SU-DHL-6 (cell line): Measurements from ENCODE around the gene PRXL2B.

Source experiments
- H2AFZ ChIP-seq: fragments of 200-600 bp; sonication (generic); 2 replicates; pipeline ENCODE4 v1.6.1; 2014; ENCODE audit warnings: low read depth, mild to moderate bottlenecking, moderate library complexity, mixed read lengths, antibody characterized with exemption, low read length; ENCODE audit not compliant: severe bottlenecking
- H3F3A ChIP-seq: fragments of 200-600 bp; shearing (Covaris generic); 2 replicates; pipeline ENCODE4 v1.6.0; 2016; ENCODE audit warnings: antibody characterized with exemption, mild to moderate bottlenecking; ENCODE audit not compliant: insufficient read depth
- H3K27ac ChIP-seq: fragments of 200-600 bp; sonication (generic); 2 replicates; pipeline ENCODE4 v1.5.1; 2016; ENCODE audit warnings: low read depth, mild to moderate bottlenecking, low read length, moderate library complexity, mixed read lengths
- H3K27me3 ChIP-seq: fragments of 200-600 bp; sonication (generic), shearing (Covaris generic); 2 replicates; pipeline ENCODE4 v1.6.0; 2014; ENCODE audit warnings: mild to moderate bottlenecking, low read length
- H3K36me3 ChIP-seq: fragments of 200-600 bp; sonication (generic); 2 replicates; pipeline ENCODE4 v1.6.1; 2014; ENCODE audit warnings: mild to moderate bottlenecking, low read length, mixed read lengths
- H3K4me2 ChIP-seq: fragments of 300-600, 200-600 bp; shearing (Covaris generic), sonication (generic); 2 replicates; pipeline ENCODE4 v1.6.0; 2014; ENCODE audit warnings: low read length, low read depth, mild to moderate bottlenecking; ENCODE audit not compliant: poor library complexity, severe bottlenecking
- H3K4me3 ChIP-seq: fragments of 200-600 bp; sonication (generic); 2 replicates; pipeline ENCODE4 v1.5.1; 2014; ENCODE audit warnings: antibody characterized with exemption, low read length, mild to moderate bottlenecking, mixed read lengths; ENCODE audit not compliant: insufficient read depth, poor library complexity, severe bottlenecking
- H3K79me2 ChIP-seq: fragments of 200-600 bp; sonication (generic); 2 replicates; pipeline ENCODE4 v1.6.1; 2014; ENCODE audit warnings: mild to moderate bottlenecking, low read length, moderate library complexity; ENCODE audit not compliant: insufficient read depth
- H3K9ac ChIP-seq: fragments of 200-600 bp; sonication (generic); 2 replicates; pipeline ENCODE4 v1.7.0; 2014; ENCODE audit warnings: mild to moderate bottlenecking, low read length
- H3K9me2 ChIP-seq: fragments of 200-600 bp; sonication (generic); replicated peaks from 2 replicates; pipeline ENCODE4 v1.6.1; 2014; ENCODE audit warnings: low read length; ENCODE audit not compliant: insufficient read depth
- H3K9me3 ChIP-seq: fragments of 200-600 bp; sonication (generic); 2 replicates; pipeline ENCODE4 v1.6.1; 2014; ENCODE audit warnings: low read length, mixed read lengths; ENCODE audit not compliant: insufficient read depth
- H4K20me1 ChIP-seq: fragments of 200-600 bp; sonication (generic); 2 replicates; pipeline ENCODE4 v1.6.1; 2014; ENCODE audit warnings: low read depth, mild to moderate bottlenecking, antibody characterized with exemption, low read length, moderate library complexity, mixed read lengths
- CTCF ChIP-seq: fragments of 200-600 bp; sonication (generic); IDR thresholded peaks from one replicate; pipeline ENCODE4 v1.5.1; 2017; ENCODE audit warnings: antibody characterized with exemption, mild to moderate bottlenecking, low read length, moderate library complexity; ENCODE audit not compliant: insufficient read depth, poor library complexity, severe bottlenecking
- EZH2phosphoT487 ChIP-seq: fragments of 200-600 bp; sonication (generic), shearing (Covaris generic); conservative IDR thresholded peaks from 2 replicates; pipeline ENCODE4 v1.6.1; 2018; ENCODE audit warnings: mild to moderate bottlenecking, antibody characterized with exemption, low read length, moderate library complexity, mixed read lengths

Gene PRXL2B

DNA sequence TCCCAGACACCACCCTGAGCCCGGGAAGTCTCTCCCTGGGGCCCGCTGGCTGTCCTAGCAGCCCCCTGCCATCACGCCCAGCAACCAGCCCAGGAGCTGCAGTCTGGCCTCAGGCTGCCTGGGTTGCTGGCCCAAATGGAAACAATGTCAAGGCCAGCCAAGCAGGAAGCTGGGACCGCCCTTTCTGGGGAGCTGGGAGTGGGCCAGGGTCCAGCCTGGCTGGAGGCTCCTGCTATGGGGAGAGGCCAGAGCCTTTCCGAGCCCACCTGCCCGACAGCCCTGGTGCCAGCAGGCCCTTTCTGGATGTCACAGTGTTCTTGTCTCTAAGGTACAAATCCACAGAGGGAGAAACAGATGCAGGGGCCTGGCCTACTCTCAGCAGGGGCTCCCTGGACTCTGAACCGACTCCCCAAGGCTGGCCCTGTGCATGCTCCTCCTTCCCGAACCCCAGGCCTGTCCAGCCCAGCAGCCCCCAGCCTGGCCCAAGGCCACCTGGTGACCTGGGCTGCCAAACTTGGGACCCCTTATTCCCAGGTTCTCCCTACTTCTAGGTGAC, 47.4 kb downstream of the PRXL2B start:
- no peak overlapping the region for H2AFZ ChIP-seq
- peaks cover 4% of the 10 kb centered on the region; the same call in 1 of the 2 replicates for H3K9me3 ChIP-seq
- no peaks in the 10 kb centered on the region for H3K79me2 ChIP-seq
- no peak overlapping the region for H3K4me3 ChIP-seq
- no peaks in the 10 kb centered on the region for H3K27me3 ChIP-seq
- H3K36me3 ChIP-seq = no peaks in the 10 kb centered on the region
- H3F3A ChIP-seq = no peaks in the 10 kb centered on the region
- no peaks in the 10 kb centered on the region for H3K9me2 ChIP-seq
- no peak overlapping the region for H3K9ac ChIP-seq
- H4K20me1 ChIP-seq = no peaks in the 10 kb centered on the region
- H3K27ac ChIP-seq = no peak overlapping the region
- H3K4me2 ChIP-seq = no peak overlapping the region
- no peak for TF ChIP-seq EZH2phosphoT487
- no peak for TF ChIP-seq CTCF

DNA sequence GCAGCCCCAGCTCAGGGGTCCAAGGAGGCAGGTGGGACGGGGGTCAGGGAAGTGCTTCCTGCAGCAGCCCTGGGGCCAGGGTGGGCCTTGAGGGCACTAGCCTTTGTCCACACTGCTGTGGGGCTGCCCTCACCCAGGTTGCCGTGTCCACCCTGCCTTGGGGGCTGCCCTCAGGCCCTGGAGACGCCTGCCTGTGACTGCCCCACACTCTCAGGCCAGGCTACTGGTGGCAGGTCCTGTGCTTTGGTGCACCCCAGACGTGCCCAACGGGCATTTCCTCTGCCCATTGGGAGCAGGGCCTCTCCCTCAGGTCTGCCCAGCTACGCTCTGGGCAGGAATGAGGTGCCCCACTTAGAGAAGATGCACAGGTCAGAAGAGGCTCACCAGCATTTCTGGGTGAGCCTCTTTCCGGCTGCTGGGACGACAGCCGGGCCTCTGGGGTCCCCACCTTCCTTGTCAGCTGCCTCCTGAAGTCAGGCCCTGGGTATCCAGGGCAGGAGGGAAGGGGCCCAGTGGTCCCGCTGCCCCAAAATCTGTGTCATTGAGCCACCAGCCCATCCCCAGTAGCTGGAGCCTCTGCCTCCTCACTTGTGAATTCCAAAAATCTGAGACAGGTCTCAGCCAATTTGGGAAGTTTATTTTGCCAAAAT, 48.9 kb downstream of the PRXL2B start:
- H3K9ac ChIP-seq = no peak overlapping the region
- H3K9me2 ChIP-seq = no peaks in the 10 kb centered on the region
- no peak for TF ChIP-seq CTCF
- TF ChIP-seq EZH2phosphoT487 = no peak
- no peaks in the 10 kb centered on the region for H3K79me2 ChIP-seq
- no peaks in the 10 kb centered on the region for H3F3A ChIP-seq
- H3K27me3 ChIP-seq = no peaks in the 10 kb centered on the region
- H4K20me1 ChIP-seq = no peaks in the 10 kb centered on the region
- H3K27ac ChIP-seq = no peak overlapping the region
- H3K9me3 ChIP-seq = peaks cover 4% of the 10 kb centered on the region; the same call in 1 of the 2 replicates
- no peak overlapping the region for H2AFZ ChIP-seq
- H3K36me3 ChIP-seq = no peaks in the 10 kb centered on the region
- no peak overlapping the region for H3K4me3 ChIP-seq
- H3K4me2 ChIP-seq = no peak overlapping the region

- Histone ChIP-seq H3K27me3 (no peaks in the 10 kb centered on the region), H3K4me2 (no peak overlapping the region), H3K9ac (no peak overlapping the region), H3K79me2 (no peaks in the 10 kb centered on the region), H3K27ac (no peak overlapping the region), H2AFZ (no peak overlapping the region), H3F3A (no peaks in the 10 kb centered on the region), H4K20me1 (no peaks in the 10 kb centered on the region), H3K4me3 (no peak overlapping the region), H3K36me3 (no peaks in the 10 kb centered on the region), H3K9me3 (peaks cover 4% of the 10 kb centered on the region; the same call in 1 of the 2 replicates), H3K9me2 (no peaks in the 10 kb centered on the region)
- TF ChIP-seq EZH2phosphoT487 = no peak
- TF ChIP-seq CTCF = no peak
Measured at GRCh38 chr1:2636733-2637132, 50.2 kb downstream of the PRXL2B start.
